Endothelial cell (in vitro differentiated cells): ENCODE data around the gene ARHGAP44. TPM values are rescaled to one million over a fixed set of nuclear protein-coding genes. Genes with fewer than 3 reads are reported as not detected.

Source experiments
- DNase-seq: peaks from one replicate; pipeline ENCODE4 v3.0.0; 2021; ENCODE audit warnings: low spot score
- H3K27ac Mint-ChIP-seq: one replicate; pipeline ENCODE4 v1.8.0; 2021; ENCODE audit warnings: mixed read lengths, inconsistent platforms; ENCODE audit not compliant: unreplicated experiment
- H3K27me3 Mint-ChIP-seq: one replicate; pipeline ENCODE4 v1.8.0; 2021; ENCODE audit warnings: mild to moderate bottlenecking, moderate library complexity, mixed read lengths, inconsistent platforms; ENCODE audit not compliant: unreplicated experiment
- H3K36me3 Mint-ChIP-seq: one replicate; pipeline ENCODE4 v1.8.0; 2021; ENCODE audit warnings: mild to moderate bottlenecking, low read depth, mixed read lengths, inconsistent platforms; ENCODE audit not compliant: unreplicated experiment
- H3K4me1 Mint-ChIP-seq: one replicate; pipeline ENCODE4 v1.8.0; 2021; ENCODE audit warnings: mild to moderate bottlenecking, mixed read lengths, inconsistent platforms; ENCODE audit not compliant: unreplicated experiment
- H3K4me3 Mint-ChIP-seq: one replicate; pipeline ENCODE4 v1.8.0; 2021; ENCODE audit warnings: mild to moderate bottlenecking, mixed read lengths, inconsistent platforms; ENCODE audit not compliant: unreplicated experiment
- H3K9me3 Mint-ChIP-seq: one replicate; pipeline ENCODE4 v1.8.0; 2021; ENCODE audit warnings: mixed read lengths, inconsistent platforms; ENCODE audit not compliant: unreplicated experiment
- CTCF ChIP-seq: fragments of 200-600 bp; sonication (generic); IDR thresholded peaks from one replicate; pipeline ENCODE4 v1.5.0; 2021; ENCODE audit warnings: antibody characterized with exemption; ENCODE audit not compliant: unreplicated experiment
- total RNA-seq: library from RNA; stranded (reverse); fragmentation: NEBNext Ultra II Directional; extraction: Animal tissue kit (Norgen Biotek cat#: 25700); gene quantifications from one replicate; pipeline ENCODE4 v1.2.1, GENCODE V29; 2021; ENCODE audit not compliant: unreplicated experiment

ARHGAP44 gene
- total RNA-seq, 1 donor from 2014 or later, result 11.5 TPM

- peaks cover 14% of the 10 kb centered on the region for H3K4me1 Mint-ChIP-seq
- H3K27ac Mint-ChIP-seq, result no peak overlapping the region
- H3K27me3 Mint-ChIP-seq, result peaks cover 2% of the 10 kb centered on the region
- H3K4me3 Mint-ChIP-seq, result no peak overlapping the region
- no peaks in the 10 kb centered on the region for H3K9me3 Mint-ChIP-seq
- no peak for TF ChIP-seq CTCF
- H3K36me3 Mint-ChIP-seq, result no peaks in the 10 kb centered on the region
- DNase-seq, result no peak
Measured at GRCh38 chr17:12794919-12795532, 5.7 kb downstream of the ARHGAP44 start.

- Mint-ChIP-seq H3K9me3 (no peaks in the 10 kb centered on the region), H3K4me1 (no peaks in the 10 kb centered on the region), H3K27ac (no peak overlapping the region), H3K4me3 (no peak overlapping the region), H3K27me3 (no peaks in the 10 kb centered on the region), H3K36me3 (no peaks in the 10 kb centered on the region)
- DNase-seq, result no peak
- no peak for TF ChIP-seq CTCF
Measured at GRCh38 chr17:12800855-12801365, 11.6 kb downstream of the ARHGAP44 start.

- TF ChIP-seq CTCF, result no peak
- H3K27ac Mint-ChIP-seq, result no peak overlapping the region
- H3K4me3 Mint-ChIP-seq, result no peak overlapping the region
- H3K9me3 Mint-ChIP-seq, result peaks cover 4% of the 10 kb centered on the region
- H3K36me3 Mint-ChIP-seq, result peaks cover 18% of the 10 kb centered on the region
- no peaks in the 10 kb centered on the region for H3K4me1 Mint-ChIP-seq
- DNase-seq, result no peak
- H3K27me3 Mint-ChIP-seq, result no peaks in the 10 kb centered on the region
Measured at GRCh38 chr17:12806630-12807029, 17.3 kb downstream of the ARHGAP44 start.

DNA sequence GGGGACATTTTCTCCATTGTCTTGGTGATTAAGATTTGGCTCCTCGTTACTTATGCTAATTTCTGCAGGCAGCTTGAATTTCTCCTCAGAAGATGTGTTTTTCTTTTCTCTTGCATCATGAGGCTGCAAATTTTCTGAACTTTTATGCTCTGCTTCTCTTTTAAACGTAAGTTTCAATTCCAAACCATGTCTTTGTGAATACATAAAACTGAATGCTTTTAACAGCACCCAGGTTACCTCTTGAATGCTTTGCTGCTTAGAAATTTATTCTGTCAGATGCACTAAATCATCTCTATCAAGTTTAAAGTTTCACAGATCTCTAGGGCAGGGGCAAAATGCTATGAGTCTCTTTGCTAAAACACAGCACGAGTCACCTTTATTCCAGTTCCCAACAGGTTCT is 19.4 kb downstream of the ARHGAP44 start:
- Mint-ChIP-seq H3K27ac (no peak overlapping the region), H3K36me3 (peaks cover 18% of the 10 kb centered on the region), H3K4me3 (no peak overlapping the region), H3K27me3 (no peaks in the 10 kb centered on the region), H3K9me3 (peaks cover 4% of the 10 kb centered on the region), H3K4me1 (no peaks in the 10 kb centered on the region)
- TF ChIP-seq CTCF, result no peak
- DNase-seq, result no peak

- DNase-seq, result no peak
- Mint-ChIP-seq H3K27me3 (no peaks in the 10 kb centered on the region), H3K9me3 (no peaks in the 10 kb centered on the region), H3K4me1 (no peaks in the 10 kb centered on the region), H3K27ac (no peak overlapping the region), H3K36me3 (peaks cover 14% of the 10 kb centered on the region), H3K4me3 (no peak overlapping the region)
- no peak for TF ChIP-seq CTCF
Measured at GRCh38 chr17:12812877-12813276, 23.6 kb downstream of the ARHGAP44 start.
